OCI-LY3 (cell line): ENCODE results near the gene ABI2.

ENCODE experiments used
- CTCF ChIP-seq: fragments of 200-600, 300-600 bp; sonication (generic); IDR thresholded peaks from 2 replicates; pipeline ENCODE4 v1.5.1; 2014; ENCODE audit warnings: antibody characterized with exemption, low read length, low read depth
- EZH2phosphoT487 ChIP-seq: fragments of 200-600 bp; shearing (Covaris generic); IDR thresholded peaks from 2 replicates; pipeline ENCODE4 v1.6.1; 2018; ENCODE audit warnings: antibody characterized with exemption, mixed run types, low read depth

DNA sequence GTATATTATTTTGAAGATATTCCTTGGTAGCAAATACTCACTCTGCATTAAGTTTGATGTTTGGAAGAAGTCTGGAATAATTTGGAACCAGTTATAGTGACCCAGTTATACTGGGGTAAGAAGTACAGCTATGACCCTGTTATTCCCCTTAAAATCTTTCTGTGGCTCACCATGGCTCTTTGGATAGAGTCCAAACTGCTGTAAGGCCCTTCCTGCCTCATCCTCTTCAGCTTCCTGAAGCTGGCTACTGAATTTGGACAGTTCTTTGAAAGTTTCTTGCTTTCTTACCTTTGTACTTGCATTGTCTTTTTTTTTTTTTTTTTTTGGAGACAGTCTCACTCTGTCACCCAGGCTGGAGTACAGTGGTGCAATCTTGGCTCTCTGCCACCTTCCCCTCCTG, 85.6 kb downstream of the ABI2 start:
- TF ChIP-seq CTCF (no peak), EZH2phosphoT487 (no peak)
